ENCODE data around the gene MTHFSD.

The MTHFSD gene

GRCh38 chr16:86498671-86499439 lies 56.2 kb downstream of the MTHFSD start:
- peak; percentile 36 for DNase-seq

DNA sequence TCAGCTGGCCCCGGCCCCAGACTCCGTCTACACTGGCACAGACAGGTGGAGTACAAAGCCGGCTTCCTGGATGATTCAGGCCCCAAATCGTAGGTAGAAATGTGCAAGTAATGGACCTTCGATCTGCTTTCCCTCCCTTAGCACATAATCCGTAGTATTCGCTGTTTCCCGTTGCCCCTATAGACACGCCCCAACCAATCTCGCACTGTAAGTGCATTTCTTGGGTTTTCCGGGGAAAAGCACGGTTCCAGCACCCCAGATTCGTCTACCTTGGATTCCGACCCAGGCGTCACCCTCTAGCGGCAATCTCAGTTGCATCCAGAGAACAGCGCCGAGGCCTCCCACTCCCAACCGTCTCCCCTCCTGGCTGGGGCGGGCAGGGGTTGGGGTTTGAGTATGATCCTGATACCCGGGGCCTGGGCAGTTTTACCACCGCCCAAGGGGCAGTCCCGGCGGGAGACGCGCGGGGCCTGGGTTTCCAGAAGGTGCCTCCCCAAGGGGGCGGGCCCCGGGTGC lies 56.8 kb downstream of the MTHFSD start:
- no peak for DNase-seq

DNA sequence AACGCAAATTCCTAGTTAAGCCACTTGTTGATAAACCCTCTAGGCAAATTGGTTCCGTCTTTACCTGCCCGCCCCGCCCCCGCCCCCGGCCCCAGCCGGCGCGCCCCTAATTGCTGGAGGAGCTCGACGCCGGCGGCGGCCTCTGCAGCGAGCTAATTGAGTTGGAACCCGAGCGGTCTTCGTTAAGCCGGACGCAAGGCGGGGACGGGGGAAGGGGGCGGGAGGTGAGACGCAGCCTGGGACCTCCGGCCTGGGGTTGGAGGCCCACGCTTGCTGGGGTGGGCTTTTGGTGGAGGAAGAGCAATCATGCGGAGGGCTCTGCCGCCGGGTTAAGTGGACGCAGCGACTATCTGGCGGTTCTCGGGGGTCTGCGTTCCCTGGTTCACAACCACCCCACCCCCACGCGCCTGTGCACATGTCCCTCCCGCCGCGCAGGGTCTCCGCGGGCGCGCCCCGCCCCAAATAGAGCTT lies 57.4 kb downstream of the MTHFSD start:
- DNase-seq = no peak

DNA sequence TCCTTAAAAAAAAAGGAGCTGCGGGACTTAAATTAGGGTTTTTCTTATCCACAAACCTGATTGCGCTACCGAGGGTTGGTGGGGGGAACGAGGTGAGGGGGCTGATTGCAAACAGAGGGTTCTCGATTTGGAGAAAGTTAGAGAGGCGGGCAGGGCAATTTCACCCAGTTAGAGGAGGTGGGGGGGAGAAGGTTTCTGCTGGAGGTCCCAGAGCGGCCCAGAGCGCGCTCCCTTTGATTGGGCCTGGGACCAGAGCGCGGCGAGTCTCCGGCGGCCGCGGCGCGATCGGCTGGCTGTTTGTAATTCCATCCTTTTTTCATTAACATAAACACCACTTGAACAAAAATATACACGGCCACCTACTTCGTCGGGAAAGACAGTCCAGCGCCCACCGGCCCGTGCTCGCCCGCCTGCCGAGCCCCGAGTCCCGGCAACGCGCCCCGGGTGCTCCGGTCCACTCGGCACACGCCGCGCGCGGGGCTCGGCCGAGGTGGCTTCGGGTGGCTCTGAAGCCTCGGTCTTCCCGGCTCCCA lies 58.0 kb downstream of the MTHFSD start:
- DNase-seq = no peak

- no peak for DNase-seq
Measured at GRCh38 chr16:86496262-86496928, 58.6 kb downstream of the MTHFSD start.

DNA sequence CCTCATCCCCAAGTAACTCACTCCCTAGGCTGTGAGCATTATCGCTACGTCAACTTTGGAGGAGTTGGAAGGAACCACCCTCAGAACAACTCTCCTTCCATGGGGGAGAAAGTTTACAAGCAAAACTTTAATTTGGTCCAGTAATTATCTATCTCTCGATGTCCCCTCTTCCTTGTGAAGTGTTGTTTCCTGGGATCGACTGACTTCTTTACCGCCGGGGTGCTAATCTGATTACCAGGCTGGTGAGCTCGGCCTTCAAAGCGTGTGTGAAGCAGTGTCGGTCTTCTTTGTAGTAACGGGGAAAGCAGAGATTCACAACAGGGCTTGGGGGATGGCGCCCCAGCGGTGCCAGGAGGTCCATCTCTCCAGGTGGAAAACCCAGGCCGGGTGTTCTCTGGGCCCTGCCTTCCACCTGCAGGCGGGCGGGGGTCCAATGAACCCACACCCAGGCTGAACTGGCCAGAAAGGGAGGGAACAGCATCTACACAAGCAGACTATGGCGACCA lies 59.2 kb downstream of the MTHFSD start:
- no peak for DNase-seq

GRCh38 chr16:86495357-86495701 lies 59.7 kb downstream of the MTHFSD start:
- no peak for DNase-seq

- DNase-seq = no peak
Measured at GRCh38 chr16:86494565-86495356, 60.3 kb downstream of the MTHFSD start.

DNA sequence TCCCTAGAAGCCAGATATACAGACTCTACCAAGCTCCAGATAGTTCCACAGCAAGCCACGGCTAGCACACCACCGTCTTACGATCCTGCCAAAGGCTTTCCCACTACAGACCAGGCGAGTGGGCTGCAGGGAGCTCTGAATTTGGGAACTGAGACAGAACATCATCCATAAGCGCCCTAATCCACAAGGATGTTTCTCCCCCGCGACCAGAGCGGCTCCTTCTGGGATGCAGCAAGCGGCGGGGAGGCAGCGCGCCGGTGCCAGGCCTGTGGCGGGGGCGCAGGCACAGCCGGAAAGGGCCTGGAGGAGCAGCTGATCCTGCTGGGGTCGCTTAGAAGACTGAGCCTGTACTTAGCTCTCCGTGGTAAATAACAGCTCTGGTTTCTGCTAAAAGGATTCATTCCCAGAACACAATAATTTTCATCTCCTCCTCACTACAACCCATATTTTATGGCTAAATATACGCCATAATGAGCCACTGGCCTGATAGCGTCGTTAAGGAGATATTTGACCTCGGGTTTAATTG lies 60.9 kb downstream of the MTHFSD start:
- DNase-seq = no peak

GRCh38 chr16:86492961-86493629 lies 61.9 kb downstream of the MTHFSD start:
- DNase-seq = no peak

- DNase-seq = no peak
Measured at GRCh38 chr16:86492267-86492960, 62.6 kb downstream of the MTHFSD start.

DNA sequence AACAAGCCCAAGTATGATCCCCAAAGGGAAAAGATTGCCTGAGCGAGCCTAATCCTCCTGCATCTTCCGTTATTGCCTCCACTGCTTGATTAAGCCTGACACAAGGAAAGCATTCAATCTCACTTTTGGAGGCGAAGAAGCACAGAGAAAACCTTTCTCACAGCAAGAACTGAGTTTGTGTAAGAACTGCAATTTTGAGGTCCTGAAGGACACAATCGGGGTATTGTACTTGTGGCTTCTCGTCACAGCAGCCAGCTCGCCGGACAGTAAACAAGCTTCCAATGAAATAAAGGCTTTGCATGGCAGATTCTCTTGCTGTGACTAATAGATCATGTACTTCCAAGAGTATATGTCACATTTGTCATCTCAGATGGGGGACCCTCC lies 63.4 kb downstream of the MTHFSD start:
- no peak for DNase-seq

DNA sequence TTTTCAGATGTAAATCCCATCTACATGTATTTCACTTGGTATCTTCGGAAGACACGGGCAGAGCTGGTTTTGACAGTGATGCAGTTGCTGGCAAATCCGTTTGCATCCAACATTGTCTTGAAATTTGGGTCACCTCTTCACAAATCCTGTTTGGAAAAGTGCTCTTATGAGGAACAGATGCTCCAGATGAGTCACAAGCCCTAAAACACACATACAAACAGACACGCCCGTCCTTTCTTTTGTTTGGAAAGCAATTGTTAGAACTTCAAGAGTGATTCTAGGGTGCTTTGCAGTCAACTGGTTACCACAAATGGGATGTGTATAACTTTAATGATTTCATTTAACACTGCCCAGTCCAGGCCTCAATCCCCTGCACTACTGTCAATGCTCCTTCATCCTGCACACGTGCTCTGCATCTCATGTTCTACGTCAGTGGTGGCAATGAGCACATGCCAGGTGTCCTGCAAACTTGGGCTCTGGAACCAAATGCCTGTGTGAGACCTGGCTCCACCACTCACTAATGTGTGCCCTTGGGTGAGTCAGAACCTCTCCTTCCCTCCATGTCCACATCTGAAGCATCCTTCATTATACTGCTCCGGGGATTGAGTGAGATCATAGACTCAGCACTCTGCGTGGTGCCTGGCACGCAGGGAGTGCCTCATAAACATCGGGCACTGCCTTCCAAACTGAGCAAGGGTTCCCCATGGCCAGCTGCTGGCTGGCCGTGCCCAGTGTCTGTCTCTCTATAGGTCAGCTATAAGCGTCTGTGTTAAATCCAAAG lies 64.0 kb downstream of the MTHFSD start:
- DNase-seq = no peak

- DNase-seq = no peak
Measured at GRCh38 chr16:86485746-86486145, 69.3 kb downstream of the MTHFSD start.

DNA sequence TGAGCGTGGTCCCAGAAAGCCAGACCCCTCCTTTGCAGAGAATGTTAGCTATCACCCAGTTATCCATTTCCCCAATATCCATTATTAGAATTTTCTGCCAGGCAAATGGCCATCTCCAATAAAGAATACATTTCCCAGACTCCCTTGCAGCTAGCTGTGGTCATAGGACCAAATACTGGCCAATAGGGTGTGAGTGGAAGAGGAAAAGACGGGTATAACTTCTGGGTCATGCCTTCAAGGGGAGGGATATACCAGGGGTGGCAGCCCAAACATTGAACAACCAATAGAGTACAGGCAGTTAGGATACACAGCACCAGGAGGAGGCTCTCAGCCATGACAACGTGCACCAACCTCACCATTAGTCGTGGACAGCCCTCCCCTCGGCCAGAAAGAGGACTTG lies 70.8 kb downstream of the MTHFSD start:
- DNase-seq = no peak

GRCh38 chr16:86481607-86482006 lies 73.4 kb downstream of the MTHFSD start:
- DNase-seq = no peak

DNA sequence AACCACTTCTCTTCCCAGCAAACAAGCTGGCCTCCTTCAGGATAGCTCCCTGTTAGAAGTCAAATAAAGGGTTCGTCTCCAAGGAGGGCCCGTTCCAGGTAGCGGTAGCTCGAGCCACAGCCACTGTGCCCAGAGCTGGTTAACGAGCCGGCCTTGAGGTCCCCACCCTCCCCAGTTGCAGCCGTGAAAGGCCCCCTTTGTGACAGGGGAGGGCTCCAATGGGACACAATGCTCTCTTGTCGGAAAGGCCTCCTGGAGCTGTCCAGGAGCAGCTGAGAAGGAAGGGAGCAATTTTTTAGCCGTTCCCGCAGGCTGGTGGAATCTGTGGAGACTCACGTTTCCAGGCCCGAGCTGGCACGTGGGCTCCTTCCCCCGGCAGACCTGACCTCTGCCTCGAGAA lies 74.6 kb downstream of the MTHFSD start:
- no peak for DNase-seq
